A549 treated with RU486 at 1 μM for 4 hours (cell line): ENCODE data around the gene ADCY5. TPM values are rescaled to one million over a fixed set of nuclear protein-coding genes. Genes with fewer than 3 reads are reported as not detected.

ENCODE experiments used
- total RNA-seq: library from RNA; stranded (reverse); fragments of 200-300 nt; extraction: Qiagen RNA extraction; gene quantifications from 5 replicates; pipeline ENCODE4 v1.2.3, GENCODE V29; 2022; ENCODE audit warnings: low read depth

ADCY5 gene
- 0.09 to 0.81 TPM (median 0.50 TPM) in 5 replicates for total RNA-seq

GRCh38 chr3:123448536-123449101, at the start of gene ADCY5:
TSS of gene ADCY5 (minus strand) at chr3:123449090. CDS start at chr3:123448545, 545 bp downstream.

Other genes with a start within 250 kb of the ADCY5 start
- gene SEC22A, start 247.1 kb downstream of the ADCY5 start, total RNA-seq = 11.8 to 22.5 TPM (median 18.6 TPM) in 5 replicates
- 21.0 to 39.3 TPM (median 36.3 TPM) in 5 replicates for gene HACD2, start 136.0 kb upstream of the ADCY5 start, total RNA-seq